PC-3 (cell line): ENCODE results near the gene EXOC4. TPM values are rescaled to one million over a fixed set of nuclear protein-coding genes. Genes with fewer than 3 reads are reported as not detected.
"Not testable (repeated sequence)": the region's sequence is repeated elsewhere in the genome, so short reads cannot be mapped to it uniquely, and the experiment has no call there.

Experiments used
- ATAC-seq: fragments of 200-7000 bp; cut with Tn5 transposase; 2 replicates; pipeline ENCODE4 v1.9.1; 2020; ENCODE audit warnings: mild to moderate bottlenecking, moderate library complexity
- BruUV-seq: library from RNA; stranded (reverse); fragments of 400-500 nt; replicated peaks from 2 replicates; lab custom pipeline; 2021; lab: Mats Ljungman, UMichigan
- CTCF ChIA-PET: fragments of 300-600 bp; sonication (Branson Sonifier 250); formaldehyde crosslinking; loops from one replicate; lab custom pipeline; 2022; ENCODE audit warnings: antibody characterized with exemption; lab: Charles Lee
- POLR2A ChIA-PET: fragments of 300-600 bp; sonication (Branson Sonifier 250); formaldehyde crosslinking; loops from one replicate; lab custom pipeline; 2022; ENCODE audit warnings: antibody characterized with exemption; ENCODE audit not compliant: unreplicated experiment; lab: Charles Lee
- DNase-seq: peaks from one replicate; pipeline ENCODE4 v3.0.0-alpha.2; 2015
- H2AFZ ChIP-seq: fragments of 300-600 bp; sonication (generic); 2 replicates; pipeline ENCODE4 v1.6.0; 2016; ENCODE audit warnings: antibody characterized with exemption, low read length
- H3F3A ChIP-seq: fragments of 300-600 bp; sonication (generic); one replicate; pipeline ENCODE4 v1.6.0; 2017; ENCODE audit warnings: antibody characterized with exemption, low read length, control low read depth, mild to moderate bottlenecking; ENCODE audit not compliant: unreplicated experiment
- H3K27ac ChIP-seq: fragments of 300-600 bp; sonication (generic); 2 replicates; pipeline ENCODE4 v1.5.1; 2016; ENCODE audit warnings: mild to moderate bottlenecking, low read length
- H3K27me3 ChIP-seq: fragments of 300-600 bp; sonication (generic); 2 replicates; pipeline ENCODE4 v1.6.1; 2016; ENCODE audit warnings: low read length, mixed read lengths
- H3K36me3 ChIP-seq: fragments of 300-600 bp; sonication (generic); 2 replicates; pipeline ENCODE4 v1.6.1; 2016; ENCODE audit warnings: low read depth, mixed run types, low read length, mixed read lengths
- H3K4me1 ChIP-seq: fragments of 300-600 bp; sonication (generic); 2 replicates; pipeline ENCODE4 v1.5.1; 2016; ENCODE audit warnings: low read length; ENCODE audit not compliant: insufficient read depth
- H3K4me2 ChIP-seq: fragments of 300-600 bp; sonication (generic); 2 replicates; pipeline ENCODE4 v1.6.0; 2016; ENCODE audit warnings: low read length
- H3K4me3 ChIP-seq: fragments of 300-600 bp; sonication (generic); 2 replicates; pipeline ENCODE4 v1.5.1; 2016; ENCODE audit warnings: mild to moderate bottlenecking, low read length, mixed read lengths
- H3K79me2 ChIP-seq: fragments of 300-600 bp; sonication (generic); 2 replicates; pipeline ENCODE4 v1.6.1; 2017; ENCODE audit warnings: low read length, mixed read lengths
- H3K9ac ChIP-seq: fragments of 300-600 bp; sonication (generic); 2 replicates; pipeline ENCODE4 v1.6.0; 2016; ENCODE audit warnings: mild to moderate bottlenecking, low read length
- H3K9me2 ChIP-seq: fragments of 300-600 bp; sonication (generic); replicated peaks from 2 replicates; pipeline ENCODE4 v1.6.1; 2016; ENCODE audit warnings: mixed run types, low read length, mixed read lengths
- H3K9me3 ChIP-seq: fragments of 300-600 bp; sonication (generic); 2 replicates; pipeline ENCODE4 v1.6.1; 2016; ENCODE audit warnings: low read length, mixed read lengths
- H4K20me1 ChIP-seq: fragments of 300-600 bp; sonication (generic); 2 replicates; pipeline ENCODE4 v1.6.1; 2016; ENCODE audit warnings: low read length, mixed read lengths
- EZH2 ChIP-seq: fragments of 300-600 bp; sonication (generic); IDR thresholded peaks from one replicate; pipeline ENCODE4 v1.6.1; 2017; ENCODE audit warnings: antibody characterized with exemption, mild to moderate bottlenecking, low read length; ENCODE audit not compliant: unreplicated experiment
- EZH2phosphoT487 ChIP-seq: fragments of 300-600 bp; sonication (generic); IDR thresholded peaks from 2 replicates; pipeline ENCODE4 v1.6.1; 2018; ENCODE audit warnings: mild to moderate bottlenecking, antibody characterized with exemption, low read length, borderline replicate concordance
- intact Hi-C: fragments of 100-400 bp; cut with micrococcal nuclease; formaldehyde crosslinking; loops from 2 replicates; pipeline ENCODE4 v1.9.0; 2023
- total RNA-seq: library from RNA; depleted of rRNA; stranded (reverse); fragments of >200 nt; gene quantifications from 2 replicates; pipeline ENCODE4 v1.2.3, GENCODE V29; 2014
- TF ChIP-seq, protein P1 (sequence below): fragments of 300-600 bp; sonication (generic); conservative IDR thresholded peaks from 2 replicates; pipeline ENCODE4 v1.5.1; 2017; ENCODE audit warnings: antibody characterized with exemption, low read depth, mild to moderate bottlenecking, low read length

Gene EXOC4
- total RNA-seq, 1 experiment from 2014 or later: 43.5 TPM

DNA sequence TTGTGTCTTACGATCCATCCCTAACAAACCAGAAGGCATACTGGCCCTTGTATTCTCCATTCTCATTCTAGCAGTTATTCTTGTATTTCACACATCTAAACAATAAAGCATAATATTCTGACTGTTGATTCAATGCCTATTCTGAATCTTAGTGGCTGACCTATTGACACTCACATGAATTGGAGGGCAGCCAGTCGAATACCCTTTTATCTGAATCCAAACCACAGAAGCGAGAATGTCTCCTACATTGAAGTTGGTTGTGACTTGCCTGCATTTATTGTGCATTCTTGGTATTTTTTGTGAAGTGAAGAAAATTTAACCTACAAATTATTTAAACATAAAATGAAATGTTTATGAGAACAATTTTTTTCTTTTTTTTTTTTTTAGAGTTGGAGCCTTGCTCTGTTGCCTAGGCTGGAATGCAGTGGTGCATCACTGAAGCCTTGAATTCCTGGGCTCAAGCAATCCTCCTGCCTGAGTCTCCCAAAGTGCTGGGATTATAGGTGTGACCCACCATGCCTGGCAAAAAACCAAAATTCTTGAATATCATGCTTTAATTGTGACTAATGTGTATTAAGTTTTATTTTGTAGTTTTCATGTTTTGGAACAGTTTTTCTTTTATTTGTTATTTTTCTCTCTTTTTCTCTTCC, 22.7 kb downstream of the EXOC4 start:
- ChIA-PET POLR2A (no interaction called here), CTCF (no interaction called here)
- ATAC-seq: no peak
- no peak for DNase-seq
- Histone ChIP-seq H3K27me3 (no peaks in the 10 kb centered on the region), H3K4me2 (no peak overlapping the region), H2AFZ (no peak overlapping the region), H3K4me3 (no peak overlapping the region), H3K9ac (no peak overlapping the region), H3K27ac (no peak overlapping the region), H3K36me3 (peaks cover 12% of the 10 kb centered on the region), H3K9me2 (no peaks in the 10 kb centered on the region), H4K20me1 (no peaks in the 10 kb centered on the region), H3F3A (no peaks in the 10 kb centered on the region), H3K79me2 (peaks cover 4% of the 10 kb centered on the region; the same call in 1 of the 2 replicates), H3K9me3 (no peaks in the 10 kb centered on the region), H3K4me1 (no peaks in the 10 kb centered on the region)
- intact Hi-C loops: no loop called here
- no TSS peak for BruUV-seq
- TF ChIP-seq EZH2phosphoT487 (no peak), EZH2 (no peak)
- TF ChIP-seq, protein P1, sequence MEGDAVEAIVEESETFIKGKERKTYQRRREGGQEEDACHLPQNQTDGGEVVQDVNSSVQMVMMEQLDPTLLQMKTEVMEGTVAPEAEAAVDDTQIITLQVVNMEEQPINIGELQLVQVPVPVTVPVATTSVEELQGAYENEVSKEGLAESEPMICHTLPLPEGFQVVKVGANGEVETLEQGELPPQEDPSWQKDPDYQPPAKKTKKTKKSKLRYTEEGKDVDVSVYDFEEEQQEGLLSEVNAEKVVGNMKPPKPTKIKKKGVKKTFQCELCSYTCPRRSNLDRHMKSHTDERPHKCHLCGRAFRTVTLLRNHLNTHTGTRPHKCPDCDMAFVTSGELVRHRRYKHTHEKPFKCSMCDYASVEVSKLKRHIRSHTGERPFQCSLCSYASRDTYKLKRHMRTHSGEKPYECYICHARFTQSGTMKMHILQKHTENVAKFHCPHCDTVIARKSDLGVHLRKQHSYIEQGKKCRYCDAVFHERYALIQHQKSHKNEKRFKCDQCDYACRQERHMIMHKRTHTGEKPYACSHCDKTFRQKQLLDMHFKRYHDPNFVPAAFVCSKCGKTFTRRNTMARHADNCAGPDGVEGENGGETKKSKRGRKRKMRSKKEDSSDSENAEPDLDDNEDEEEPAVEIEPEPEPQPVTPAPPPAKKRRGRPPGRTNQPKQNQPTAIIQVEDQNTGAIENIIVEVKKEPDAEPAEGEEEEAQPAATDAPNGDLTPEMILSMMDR: no peak

- intact Hi-C loops, H2AFZ ChIP-seq, H3K4me3 ChIP-seq, H3K9me3 ChIP-seq, H3K79me2 ChIP-seq, H3K27ac ChIP-seq, H3K9me2 ChIP-seq, H3F3A ChIP-seq, H3K27me3 ChIP-seq, H3K4me2 ChIP-seq, CTCF ChIA-PET, H3K4me1 ChIP-seq, ATAC-seq, BruUV-seq, POLR2A ChIA-PET, H4K20me1 ChIP-seq, H3K9ac ChIP-seq, DNase-seq: not testable (repeated sequence)
- H3K36me3 ChIP-seq: peaks cover 12% of the 10 kb centered on the region
Observed at GRCh38 chr7:133278975-133279374, 26.1 kb downstream of the EXOC4 start.

- Histone ChIP-seq H3K27ac (no peak overlapping the region), H3K9me3 (no peaks in the 10 kb centered on the region), H3K9me2 (no peaks in the 10 kb centered on the region), H2AFZ (no peak overlapping the region), H3K4me2 (no peak overlapping the region), H3K9ac (no peak overlapping the region), H3K4me3 (no peak overlapping the region), H3K36me3 (no peaks in the 10 kb centered on the region; the same call in 1 of the 2 replicates), H3K79me2 (no peaks in the 10 kb centered on the region), H4K20me1 (no peaks in the 10 kb centered on the region), H3F3A (no peaks in the 10 kb centered on the region), H3K27me3 (no peaks in the 10 kb centered on the region), H3K4me1 (no peaks in the 10 kb centered on the region)
- ChIA-PET CTCF (no interaction called here), POLR2A (no interaction called here)
- intact Hi-C loops: no loop called here
- no peak for TF ChIP-seq EZH2
- TF ChIP-seq EZH2phosphoT487: no peak
- TF ChIP-seq, protein P1: no peak
- ATAC-seq: no peak
- BruUV-seq: no TSS peak
- no peak for DNase-seq
Observed at GRCh38 chr7:133282094-133282493, 29.2 kb downstream of the EXOC4 start.
